ENCODE data around the gene POLR2F. TPM values are rescaled to one million over a fixed set of nuclear protein-coding genes. Genes with fewer than 3 reads are reported as not detected.
"Not testable (repeated sequence)": the region's sequence is repeated elsewhere in the genome, so short reads cannot be mapped to it uniquely, and the experiment has no call there.

Gene POLR2F
- total RNA-seq, 6 donors from 2014 or later = 48.9 to 152 (median 71.7) TPM

GRCh38 chr22:37942133-37942532, 11.4 kb upstream of the POLR2F start:
- ATAC-seq (ENCODE audit: low FRiP score in 2 of 2) (no peak), DNase-seq (no peak)
- Histone ChIP-seq H3K36me3 (peaks cover 8 to 58% (median 31%) of the 10 kb centered on the region in 4 donors), H3K9me3 (no peaks in the 10 kb centered on the region), H3K4me1 (no peaks in the 10 kb centered on the region), H3K27me3 (no peaks in the 10 kb centered on the region), H3K27ac (no peak overlapping the region), H3K4me3 (no peak overlapping the region)
- WGBS, 2 donors = 90 to 100% methylated on average over 5 to 8 of the region's 8 CpGs
- TF ChIP-seq POLR2A (IDR thresholded peaks at IDR 0.05) (no peak), CTCF (IDR thresholded peaks at IDR 0.05) (no peak)

DNA sequence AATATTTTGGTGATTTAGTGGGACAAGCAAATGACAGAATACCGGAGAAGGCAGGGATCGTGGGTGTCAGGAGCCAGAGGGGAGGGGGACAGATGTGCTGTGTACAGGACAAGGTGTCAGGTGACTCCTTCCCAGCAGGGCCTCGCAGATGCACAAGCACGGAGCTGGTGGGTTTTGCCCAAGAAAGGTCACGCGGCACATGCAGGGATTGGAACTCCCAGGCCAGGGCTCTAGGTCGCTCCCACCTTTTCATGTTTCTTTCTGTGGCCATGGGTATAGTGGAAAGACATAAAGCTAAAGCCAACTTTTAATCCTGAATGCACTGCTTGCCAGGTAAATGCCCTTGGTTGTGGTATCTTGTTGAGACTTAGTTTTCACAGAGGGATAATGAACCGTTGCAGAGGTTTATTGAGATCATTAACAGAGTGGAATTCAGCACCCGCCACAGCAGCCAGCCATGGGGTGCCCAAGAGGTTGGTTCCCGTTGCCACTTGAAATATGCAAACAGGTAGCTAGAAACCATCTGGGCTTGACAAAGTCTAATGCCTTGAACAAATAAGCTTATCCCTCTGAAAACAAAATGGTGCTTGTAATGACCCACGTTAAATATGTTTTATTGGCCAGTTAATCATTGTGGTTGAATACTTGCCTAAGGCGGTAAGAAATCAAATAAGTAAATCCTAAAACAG, 10.2 kb upstream of the POLR2F start:
- TF ChIP-seq CTCF (IDR thresholded peaks at IDR 0.05) (no peak), POLR2AphosphoS5 (IDR thresholded peaks at IDR 0.05) (no peak), POLR2A (IDR thresholded peaks at IDR 0.05) (no peak), EP300 (IDR thresholded peaks at IDR 0.05) (no peak)
- Histone ChIP-seq H3K9me3 (no peaks in the 10 kb centered on the region), H3K27ac (no peak overlapping the region), H3K27me3 (no peaks in the 10 kb centered on the region), H3K4me3 (no peak overlapping the region), H3K4me1 (no peaks in the 10 kb centered on the region), H3K36me3 (peaks cover 8 to 49% (median 25%) of the 10 kb centered on the region in 4 donors)
- DNase-seq (no peak), ATAC-seq (ENCODE audit: low FRiP score in 2 of 2) (no peak)
- 82 to 89% methylated on average over 12 of the region's 12 CpGs for WGBS, 2 donors

- DNase-seq = no peak
- ATAC-seq (ENCODE audit: low FRiP score in 2 of 2) = no peak
- no peak overlapping the region for H3K27ac ChIP-seq
- no peak overlapping the region for H3K4me3 ChIP-seq
- no peaks in the 10 kb centered on the region for H3K4me1 ChIP-seq
- TF ChIP-seq CTCF (IDR thresholded peaks at IDR 0.05) (no peak), EP300 (IDR thresholded peaks at IDR 0.05) (no peak), POLR2AphosphoS5 (IDR thresholded peaks at IDR 0.05) (no peak), POLR2A (IDR thresholded peaks at IDR 0.05) (no peak)
- H3K36me3 ChIP-seq = peaks cover 8 to 47% (median 23%) of the 10 kb centered on the region in 4 donors
- H3K27me3 ChIP-seq = no peaks in the 10 kb centered on the region
- 92 to 96% methylated on average over 4 to 7 of the region's 7 CpGs for WGBS, 2 donors
- no peaks in the 10 kb centered on the region for H3K9me3 ChIP-seq
Observed at GRCh38 chr22:37943825-37944198, 9.7 kb upstream of the POLR2F start.

- ATAC-seq (ENCODE audit: low FRiP score in 2 of 2); H3K27me3 ChIP-seq: not testable (repeated sequence)
Observed at GRCh38 chr22:37944423-37944822, 9.1 kb upstream of the POLR2F start.

GRCh38 chr22:37947142-37947795, 6.2 kb upstream of the POLR2F start:
- H3K27ac ChIP-seq; ATAC-seq (ENCODE audit: low FRiP score in 2 of 2); H3K9me3 ChIP-seq; DNase-seq; H3K4me1 ChIP-seq; H3K27me3 ChIP-seq; H3K4me3 ChIP-seq: not testable (repeated sequence)
- 96 to 97% methylated on average over 14 of the region's 14 CpGs for WGBS, 2 donors
- peaks cover 0 to 12% (median 0%) of the 10 kb centered on the region in 4 donors for H3K36me3 ChIP-seq

More at GRCh38 chr22:37944423-37944822, 9.1 kb upstream of the POLR2F start:
- peaks cover 8 to 40% (median 19%) of the 10 kb centered on the region in 4 donors for H3K36me3 ChIP-seq
- H3K27ac ChIP-seq, H3K9me3 ChIP-seq, H3K4me3 ChIP-seq, H3K4me1 ChIP-seq, DNase-seq: not testable (repeated sequence)
- 92 to 95% methylated on average over 11 of the region's 11 CpGs for WGBS, 2 donors

DNA sequence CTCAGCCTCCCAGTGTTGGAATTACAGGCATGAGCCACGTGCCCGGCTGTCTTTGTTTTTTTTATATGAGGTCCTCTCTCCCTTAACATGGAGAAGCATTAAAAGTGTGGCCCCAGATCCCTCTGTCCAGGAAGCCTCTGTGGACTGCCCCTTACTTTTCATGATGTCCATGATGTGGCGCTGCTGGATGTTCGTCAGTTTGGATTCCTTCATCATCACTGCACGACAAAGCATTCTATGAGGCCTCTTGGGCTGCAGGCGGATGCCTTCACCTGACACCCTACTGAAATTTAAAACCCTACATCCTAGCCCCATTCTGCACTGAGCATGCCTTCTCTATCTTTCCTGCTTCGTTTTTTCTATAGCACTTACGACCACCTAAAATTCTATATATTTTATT, 2.2 kb upstream of the POLR2F start:
- H3K9me3 ChIP-seq = no peaks in the 10 kb centered on the region
- WGBS, 2 donors = 59 to 63% methylated on average over 8 of the region's 8 CpGs
- DNase-seq = no peak
- no peak for ATAC-seq (ENCODE audit: low FRiP score in 2 of 2)
- peaks cover 0 to under 1% (median 0%) of the 10 kb centered on the region in 4 donors for H3K36me3 ChIP-seq
- no peak for TF ChIP-seq EP300 (IDR thresholded peaks at IDR 0.05)
- no peak for TF ChIP-seq POLR2A (IDR thresholded peaks at IDR 0.05)
- H3K4me3 ChIP-seq = no peak overlapping the region
- H3K27ac ChIP-seq = no peak overlapping the region
- no peaks in the 10 kb centered on the region for H3K27me3 ChIP-seq
- H3K4me1 ChIP-seq = peaks cover 18 to 28% (median 21%) of the 10 kb centered on the region in 4 donors

DNA sequence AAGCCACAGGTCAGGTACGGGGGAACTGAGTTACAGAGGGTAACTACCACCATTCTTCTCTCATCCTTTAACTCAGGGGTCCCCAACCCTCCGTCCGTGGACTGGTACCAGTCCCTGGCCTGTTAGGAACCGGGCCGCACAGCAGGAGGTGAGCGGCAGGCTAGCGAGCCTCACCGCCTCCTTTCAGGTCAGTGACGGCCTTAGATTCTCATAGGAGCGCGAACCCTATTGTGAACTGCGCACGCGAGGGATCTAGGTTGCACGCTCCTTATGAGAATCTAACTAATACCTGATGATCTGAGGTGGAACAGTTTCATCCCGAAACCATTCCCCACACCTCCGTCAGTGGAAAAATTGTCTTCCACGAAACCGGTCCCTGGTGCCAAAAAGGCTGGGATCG, 870 bp upstream of the POLR2F start:
- Histone ChIP-seq H3K4me3 (peak overlapping the region; percentile 46 to 98 (median 87)), H3K4me1 (peaks cover 18 to 28% (median 21%) of the 10 kb centered on the region in 4 donors), H3K36me3 (peaks cover 5 to 14% (median 12%) of the 10 kb centered on the region in 4 donors)
- peak in 1 of 2 donors; percentile 3 for ATAC-seq (ENCODE audit: low FRiP score in 2 of 2)
- not testable (repeated sequence) for DNase-seq, H3K9me3 ChIP-seq, H3K27ac ChIP-seq, H3K27me3 ChIP-seq
- WGBS, 2 donors = 16 to 18% methylated on average over 14 to 15 of the region's 20 CpGs
